Measurements from ENCODE around the gene MRPL24.

DNA sequence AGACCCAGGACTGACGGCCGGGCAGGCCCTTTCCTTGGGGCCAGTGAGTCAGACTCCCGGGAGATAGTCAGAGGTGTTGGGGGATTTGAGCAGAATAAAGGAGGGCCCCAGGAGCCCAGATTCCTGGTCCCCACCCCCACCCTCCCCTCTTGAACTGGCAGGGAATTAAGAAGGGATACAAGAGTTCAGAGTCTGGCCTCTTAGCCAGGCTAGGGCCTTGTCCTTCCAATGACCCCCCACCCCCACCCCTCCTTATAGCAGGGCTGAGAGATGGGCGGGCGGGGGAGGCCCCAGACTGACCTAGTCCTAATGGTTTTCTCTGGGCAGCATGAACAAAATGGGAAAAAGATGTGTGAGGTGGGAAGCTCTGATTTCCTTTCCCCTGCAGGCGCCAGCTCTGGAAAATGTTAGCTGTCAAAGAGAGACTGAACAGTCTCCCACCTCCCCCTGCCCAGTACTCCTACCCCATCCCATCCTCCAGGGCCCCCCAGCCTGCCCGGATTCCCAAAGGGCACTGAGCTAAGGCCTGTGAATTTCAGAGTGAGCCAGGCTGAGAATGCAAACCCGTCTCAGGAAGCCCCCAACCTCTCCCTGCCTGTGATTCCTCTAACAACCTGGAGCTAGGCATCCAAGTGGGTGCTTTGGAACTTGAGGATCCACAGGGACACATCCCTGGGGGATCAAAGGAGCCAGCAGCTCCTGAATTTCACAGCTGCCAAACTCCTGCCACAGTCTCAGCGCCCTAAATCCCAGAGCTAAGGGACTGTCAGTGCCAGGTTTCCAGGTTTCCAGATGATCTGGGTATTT lies 29.7 kb downstream of the MRPL24 start:
- TF ChIP-seq, protein P1, sequence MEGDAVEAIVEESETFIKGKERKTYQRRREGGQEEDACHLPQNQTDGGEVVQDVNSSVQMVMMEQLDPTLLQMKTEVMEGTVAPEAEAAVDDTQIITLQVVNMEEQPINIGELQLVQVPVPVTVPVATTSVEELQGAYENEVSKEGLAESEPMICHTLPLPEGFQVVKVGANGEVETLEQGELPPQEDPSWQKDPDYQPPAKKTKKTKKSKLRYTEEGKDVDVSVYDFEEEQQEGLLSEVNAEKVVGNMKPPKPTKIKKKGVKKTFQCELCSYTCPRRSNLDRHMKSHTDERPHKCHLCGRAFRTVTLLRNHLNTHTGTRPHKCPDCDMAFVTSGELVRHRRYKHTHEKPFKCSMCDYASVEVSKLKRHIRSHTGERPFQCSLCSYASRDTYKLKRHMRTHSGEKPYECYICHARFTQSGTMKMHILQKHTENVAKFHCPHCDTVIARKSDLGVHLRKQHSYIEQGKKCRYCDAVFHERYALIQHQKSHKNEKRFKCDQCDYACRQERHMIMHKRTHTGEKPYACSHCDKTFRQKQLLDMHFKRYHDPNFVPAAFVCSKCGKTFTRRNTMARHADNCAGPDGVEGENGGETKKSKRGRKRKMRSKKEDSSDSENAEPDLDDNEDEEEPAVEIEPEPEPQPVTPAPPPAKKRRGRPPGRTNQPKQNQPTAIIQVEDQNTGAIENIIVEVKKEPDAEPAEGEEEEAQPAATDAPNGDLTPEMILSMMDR (IDR thresholded peaks at IDR 0.05; ENCODE audit: insufficient read depth, low read length, poor library complexity, severe bottlenecking) = no peak
- no peak for TF ChIP-seq EZH2phosphoT487 (conservative IDR thresholded peaks at IDR 0.05; ENCODE audit: low read length)
